BLaER1 (cell line): ENCODE measurements around the gene ISG15.
"Not testable (repeated sequence)": the region's sequence is repeated elsewhere in the genome, so short reads cannot be mapped to it uniquely, and the experiment has no call there.

Source experiments
- H3K27ac ChIP-seq: shearing (Covaris generic); formaldehyde crosslinking; 2 replicates; pipeline ENCODE4 v1.8.1; 2022
- H3K27me3 ChIP-seq: shearing (Covaris generic); formaldehyde crosslinking; 2 replicates; pipeline ENCODE4 v1.8.1; 2022
- H3K36me3 ChIP-seq: shearing (Covaris generic); formaldehyde crosslinking; 2 replicates; pipeline ENCODE4 v1.8.1; 2022
- H3K4me1 ChIP-seq: shearing (Covaris generic); formaldehyde crosslinking; 2 replicates; pipeline ENCODE4 v1.8.1; 2022
- H3K4me2 ChIP-seq: shearing (Covaris generic); formaldehyde crosslinking; 2 replicates; pipeline ENCODE4 v1.8.1; 2022
- H3K4me3 ChIP-seq: shearing (Covaris generic); formaldehyde crosslinking; 2 replicates; pipeline ENCODE4 v1.8.1; 2022
- H3K9ac ChIP-seq: shearing (Covaris generic); formaldehyde crosslinking; 2 replicates; pipeline ENCODE4 v1.8.1; 2022
- H3K9me3 ChIP-seq: shearing (Covaris generic); formaldehyde crosslinking; 2 replicates; pipeline ENCODE4 v1.8.1; 2022
- H4K20me1 ChIP-seq: shearing (Covaris generic); formaldehyde crosslinking; 2 replicates; pipeline ENCODE4 v1.8.1; 2022
- Cebpa-rat ChIP-seq: shearing (Covaris generic); IDR thresholded peaks from 2 replicates; pipeline ENCODE4 v1.8.1; 2022

Gene ISG15

DNA sequence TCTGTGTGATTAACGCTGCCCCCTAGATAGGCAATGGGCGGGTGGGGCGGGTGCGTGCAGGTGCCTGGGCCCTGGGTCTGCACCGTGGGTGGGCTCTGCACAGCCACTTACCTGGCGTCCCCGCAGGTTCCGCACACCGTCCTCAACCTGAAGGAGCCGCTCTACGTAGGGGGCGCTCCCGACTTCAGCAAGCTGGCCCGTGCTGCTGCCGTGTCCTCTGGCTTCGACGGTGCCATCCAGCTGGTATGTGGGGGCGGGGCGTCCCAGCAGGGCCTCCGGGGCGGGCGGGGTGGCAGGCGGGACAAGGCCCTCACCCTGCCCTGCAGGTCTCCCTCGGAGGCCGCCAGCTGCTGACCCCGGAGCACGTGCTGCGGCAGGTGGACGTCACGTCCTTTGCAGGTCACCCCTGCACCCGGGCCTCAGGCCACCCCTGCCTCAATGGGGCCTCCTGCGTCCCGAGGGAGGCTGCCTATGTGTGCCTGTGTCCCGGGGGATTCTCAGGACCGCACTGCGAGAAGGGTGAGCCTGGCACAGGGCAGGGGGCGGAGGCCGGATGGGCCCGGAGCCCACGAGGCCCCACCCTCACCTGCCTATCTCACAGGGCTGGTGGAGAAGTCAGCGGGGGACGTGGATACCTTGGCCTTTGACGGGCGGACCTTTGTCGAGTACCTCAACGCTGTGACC, 38.0 kb downstream of the ISG15 start:
- TF ChIP-seq Cebpa-rat = no peak
- H3K36me3 ChIP-seq = peaks cover 74% of the 10 kb centered on the region
- no peak overlapping the region for H3K27ac ChIP-seq

DNA sequence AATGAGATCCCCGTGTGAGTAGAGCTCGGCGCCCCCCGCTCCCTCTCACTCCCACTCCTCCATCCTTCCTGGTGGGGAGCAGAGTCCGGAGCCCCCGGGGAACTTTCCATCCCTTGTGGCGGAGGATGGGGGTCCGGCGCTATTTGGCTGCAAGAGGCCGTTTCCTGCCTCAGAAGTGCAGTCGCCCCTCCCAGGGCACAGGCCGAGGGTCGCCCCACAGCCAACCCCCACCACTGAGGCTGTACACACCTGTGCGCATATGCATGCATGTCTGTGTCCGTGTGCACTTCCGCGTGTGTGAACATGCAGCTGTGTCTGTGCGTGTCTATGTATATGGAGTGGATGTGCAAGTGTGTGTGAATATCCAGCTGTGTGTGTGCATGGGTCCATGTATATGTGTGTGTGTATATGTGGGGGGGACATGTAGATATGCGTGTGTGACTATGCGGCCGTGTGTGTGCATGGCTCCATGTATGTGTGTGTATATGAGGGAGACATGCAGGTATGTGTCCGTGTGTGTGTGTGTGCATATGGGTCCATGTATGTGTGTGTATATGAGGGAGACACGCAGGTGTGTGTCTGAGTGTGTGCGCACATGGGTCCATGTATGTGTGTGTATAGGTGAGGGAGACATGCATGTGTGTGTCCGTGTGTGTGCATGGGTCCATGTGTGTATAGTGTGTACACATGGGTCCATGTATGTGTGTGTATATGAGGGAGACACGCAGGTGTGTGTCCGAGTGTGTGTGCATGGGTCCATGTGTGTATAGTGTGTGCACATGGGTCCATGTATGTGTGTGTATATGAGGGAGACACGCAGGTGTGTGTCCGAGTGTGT, 38.9 kb downstream of the ISG15 start:
- H3K4me2 ChIP-seq = no peak overlapping the region
- H3K4me3 ChIP-seq = no peak overlapping the region
- H3K27me3 ChIP-seq = peaks cover 8% of the 10 kb centered on the region
- peaks cover 64% of the 10 kb centered on the region for H3K36me3 ChIP-seq
- H3K9ac ChIP-seq = no peak overlapping the region
- H4K20me1 ChIP-seq = no peaks in the 10 kb centered on the region; the same call in 1 of the 2 replicates
- no peak for TF ChIP-seq Cebpa-rat
- peaks cover 13% of the 10 kb centered on the region for H3K4me1 ChIP-seq
- H3K27ac ChIP-seq = no peak overlapping the region
- H3K9me3 ChIP-seq = no peaks in the 10 kb centered on the region

More for the DNA sequence above, 38.0 kb downstream of the ISG15 start:
- Histone ChIP-seq H3K4me2 (no peak overlapping the region; the same call in 1 of the 2 replicates), H3K9ac (no peak overlapping the region), H3K4me1 (peaks cover 8% of the 10 kb centered on the region), H3K27me3 (no peaks in the 10 kb centered on the region), H3K4me3 (no peak overlapping the region), H4K20me1 (no peaks in the 10 kb centered on the region; the same call in 1 of the 2 replicates), H3K9me3 (no peaks in the 10 kb centered on the region)

DNA sequence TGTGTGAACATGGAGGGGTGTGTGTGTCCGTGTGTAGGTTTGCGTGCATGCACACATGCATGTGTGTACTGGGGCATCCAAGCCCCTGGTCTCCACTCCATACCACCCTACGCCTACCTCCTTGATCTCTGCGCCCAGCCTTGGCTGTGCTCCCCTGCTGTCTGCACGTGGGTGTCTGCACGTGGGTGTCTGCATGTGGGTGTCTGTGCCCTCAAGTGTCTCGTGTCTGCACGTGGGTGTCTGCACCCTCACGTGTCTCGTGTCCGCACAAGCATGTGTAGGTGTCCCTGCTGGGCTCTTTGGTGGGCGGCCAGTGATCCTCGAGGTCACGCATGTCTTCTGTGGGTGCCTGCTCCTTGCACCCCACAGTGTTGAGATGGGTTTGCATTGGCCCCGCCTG, 39.7 kb downstream of the ISG15 start:
- Histone ChIP-seq H3K4me1 (peaks cover 21% of the 10 kb centered on the region), H3K4me2 (no peak overlapping the region), H3K4me3 (no peak overlapping the region), H3K36me3 (peaks cover 57% of the 10 kb centered on the region), H3K27me3 (peaks cover 16% of the 10 kb centered on the region), H3K9ac (no peak overlapping the region), H3K27ac (no peak overlapping the region), H4K20me1 (peaks cover 4% of the 10 kb centered on the region), H3K9me3 (no peaks in the 10 kb centered on the region)
- TF ChIP-seq Cebpa-rat = no peak

DNA sequence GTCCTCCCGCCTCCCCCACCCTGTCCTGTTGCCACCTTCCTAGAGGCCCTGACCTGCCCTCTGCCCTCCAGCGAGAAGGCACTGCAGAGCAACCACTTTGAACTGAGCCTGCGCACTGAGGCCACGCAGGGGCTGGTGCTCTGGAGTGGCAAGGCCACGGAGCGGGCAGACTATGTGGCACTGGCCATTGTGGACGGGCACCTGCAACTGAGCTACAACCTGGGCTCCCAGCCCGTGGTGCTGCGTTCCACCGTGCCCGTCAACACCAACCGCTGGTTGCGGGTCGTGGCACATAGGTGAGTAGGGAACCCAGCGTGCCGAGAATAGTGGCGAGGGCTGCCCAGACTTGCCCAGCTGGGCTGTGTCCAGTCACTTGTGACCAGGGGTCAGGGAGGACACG, 40.4 kb downstream of the ISG15 start:
- peaks cover 57% of the 10 kb centered on the region for H3K36me3 ChIP-seq
- H3K4me1 ChIP-seq = peaks cover 28% of the 10 kb centered on the region
- H4K20me1 ChIP-seq = peaks cover 11% of the 10 kb centered on the region

DNA sequence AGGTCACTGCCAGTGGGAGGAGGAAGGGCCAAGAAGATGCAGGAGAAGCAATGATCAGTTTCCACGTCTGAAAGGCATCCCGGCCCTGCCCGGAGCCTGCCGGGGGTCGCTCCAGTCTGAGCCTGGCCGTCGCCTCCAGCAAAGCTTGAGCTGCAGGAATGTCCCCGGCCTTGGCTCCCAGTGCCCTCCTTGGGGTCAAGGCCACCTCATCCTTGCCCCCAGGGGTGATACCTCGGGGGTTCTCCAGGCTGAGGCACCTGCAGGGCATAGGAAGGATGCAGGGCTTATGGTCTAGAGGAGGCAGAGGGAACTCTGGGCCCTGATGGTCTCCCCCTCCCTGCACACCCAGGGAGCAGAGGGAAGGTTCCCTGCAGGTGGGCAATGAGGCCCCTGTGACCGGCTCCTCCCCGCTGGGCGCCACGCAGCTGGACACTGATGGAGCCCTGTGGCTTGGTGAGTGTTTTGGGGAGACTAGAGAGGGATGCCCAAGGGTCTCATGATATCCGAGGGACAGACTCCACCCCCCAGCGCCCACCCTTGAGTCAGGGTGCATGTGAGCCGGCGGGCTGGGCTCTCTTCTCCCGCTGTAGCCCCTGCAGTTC, 40.9 kb downstream of the ISG15 start:
- H3K4me2 ChIP-seq = no peak overlapping the region
- peaks cover 13% of the 10 kb centered on the region for H4K20me1 ChIP-seq
- H3K27ac ChIP-seq = no peak overlapping the region
- peaks cover 32% of the 10 kb centered on the region for H3K4me1 ChIP-seq
- H3K4me3 ChIP-seq = no peak overlapping the region
- no peaks in the 10 kb centered on the region for H3K9me3 ChIP-seq
- H3K36me3 ChIP-seq = peaks cover 57% of the 10 kb centered on the region
- TF ChIP-seq Cebpa-rat = no peak
- no peak overlapping the region for H3K9ac ChIP-seq
- H3K27me3 ChIP-seq = peaks cover 26% of the 10 kb centered on the region

More for the DNA sequence above, 40.4 kb downstream of the ISG15 start:
- Histone ChIP-seq H3K4me2 (no peak overlapping the region), H3K27me3 (peaks cover 22% of the 10 kb centered on the region), H3K9me3 (no peaks in the 10 kb centered on the region), H3K9ac (no peak overlapping the region), H3K27ac (no peak overlapping the region), H3K4me3 (no peak overlapping the region)
- TF ChIP-seq Cebpa-rat = no peak

DNA sequence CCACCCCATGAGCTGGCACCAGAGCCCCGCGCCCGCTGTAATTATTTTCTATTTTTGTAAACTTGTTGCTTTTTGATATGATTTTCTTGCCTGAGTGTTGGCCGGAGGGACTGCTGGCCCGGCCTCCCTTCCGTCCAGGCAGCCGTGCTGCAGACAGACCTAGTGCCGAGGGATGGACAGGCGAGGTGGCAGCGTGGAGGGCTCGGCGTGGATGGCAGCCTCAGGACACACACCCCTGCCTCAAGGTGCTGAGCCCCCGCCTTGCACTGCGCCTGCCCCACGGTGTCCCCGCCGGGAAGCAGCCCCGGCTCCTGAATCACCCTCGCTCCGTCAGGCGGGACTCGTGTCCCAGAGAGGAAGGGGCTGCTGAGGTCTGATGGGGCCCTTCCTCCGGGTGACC, 41.7 kb downstream of the ISG15 start:
- H3K4me2 ChIP-seq = no peak overlapping the region
- no peak for TF ChIP-seq Cebpa-rat
- H3K9ac ChIP-seq = no peak overlapping the region
- H3K27ac ChIP-seq = no peak overlapping the region
- no peak overlapping the region for H3K4me3 ChIP-seq
- peaks cover 31% of the 10 kb centered on the region for H3K27me3 ChIP-seq
- no peaks in the 10 kb centered on the region for H3K9me3 ChIP-seq
- H4K20me1 ChIP-seq = peaks cover 13% of the 10 kb centered on the region
- peaks cover 53% of the 10 kb centered on the region for H3K36me3 ChIP-seq
- H3K4me1 ChIP-seq = peaks cover 36% of the 10 kb centered on the region

DNA sequence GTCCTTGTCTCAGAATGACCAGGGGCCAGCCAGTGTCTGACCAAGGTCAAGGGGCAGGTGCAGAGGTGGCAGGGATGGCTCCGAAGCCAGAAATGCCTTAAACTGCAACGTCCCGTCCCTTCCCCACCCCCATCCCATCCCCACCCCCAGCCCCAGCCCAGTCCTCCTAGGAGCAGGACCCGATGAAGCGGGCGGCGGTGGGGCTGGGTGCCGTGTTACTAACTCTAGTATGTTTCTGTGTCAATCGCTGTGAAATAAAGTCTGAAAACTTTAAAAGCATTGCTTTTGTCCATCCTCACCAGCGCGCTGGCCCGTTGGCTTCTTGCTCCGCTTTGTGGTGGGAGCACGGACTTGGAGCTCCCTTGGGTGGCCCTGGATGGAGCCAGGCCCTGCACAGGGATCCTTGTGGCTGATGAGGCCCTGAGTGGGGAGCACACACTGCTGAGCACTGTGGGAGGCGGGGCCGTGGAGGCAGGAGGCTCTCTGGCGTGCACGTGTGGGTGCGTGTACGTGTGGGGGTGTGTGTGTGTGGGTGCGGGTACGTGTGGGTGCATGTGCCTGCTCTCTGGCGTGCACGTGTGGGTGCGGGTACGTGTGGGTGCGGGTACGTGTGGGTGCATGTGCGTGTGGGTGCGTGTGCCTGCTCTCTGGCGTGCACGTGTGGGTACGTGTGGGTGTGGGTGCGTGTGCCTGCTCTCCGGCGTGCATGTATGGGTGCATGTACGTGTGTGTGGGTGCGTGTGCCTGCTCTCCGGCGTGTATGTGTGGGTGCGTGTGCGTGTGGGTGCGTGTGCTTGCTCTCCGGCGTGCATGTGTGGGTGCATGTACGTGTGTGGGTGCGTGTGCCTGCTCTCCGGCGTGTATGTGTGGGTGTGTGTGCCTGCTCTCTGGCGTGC, 42.8 kb downstream of the ISG15 start:
- H3K27me3 ChIP-seq = peaks cover 42% of the 10 kb centered on the region
- no peak for TF ChIP-seq Cebpa-rat

DNA sequence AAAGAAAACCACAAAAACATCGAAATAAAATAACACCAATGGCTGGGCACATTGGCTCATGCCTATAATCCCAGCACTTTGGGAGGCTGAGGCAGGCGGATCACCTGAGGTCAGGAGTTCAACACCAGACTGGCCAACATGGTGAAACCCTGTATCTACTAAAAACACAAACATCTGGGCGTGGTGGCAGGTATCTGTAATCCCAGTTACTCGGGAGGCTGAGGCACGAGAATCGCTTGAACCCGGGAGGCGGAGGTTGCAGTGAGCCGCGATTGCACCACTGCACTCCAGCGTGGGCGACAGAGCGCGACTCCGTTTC, 44.4 kb downstream of the ISG15 start:
- peak overlapping the region; percentile 92 for H3K4me2 ChIP-seq
- H3K27ac ChIP-seq, H3K9ac ChIP-seq, H3K4me3 ChIP-seq, H3K9me3 ChIP-seq: not testable (repeated sequence)
- H4K20me1 ChIP-seq = peaks cover 32% of the 10 kb centered on the region
- peak; percentile 75 for TF ChIP-seq Cebpa-rat
- H3K4me1 ChIP-seq = peaks cover 52% of the 10 kb centered on the region
- H3K27me3 ChIP-seq = peaks cover 57% of the 10 kb centered on the region
- H3K36me3 ChIP-seq = peaks cover 29% of the 10 kb centered on the region

More for the DNA sequence above, 42.8 kb downstream of the ISG15 start:
- H3K4me3 ChIP-seq = no peak overlapping the region
- H3K4me1 ChIP-seq = peaks cover 38% of the 10 kb centered on the region
- peaks cover 45% of the 10 kb centered on the region for H3K36me3 ChIP-seq
- H3K9ac ChIP-seq = no peak overlapping the region
- H4K20me1 ChIP-seq = peaks cover 24% of the 10 kb centered on the region
- no peak overlapping the region for H3K27ac ChIP-seq
- no peak overlapping the region for H3K4me2 ChIP-seq
- H3K9me3 ChIP-seq = no peaks in the 10 kb centered on the region

DNA sequence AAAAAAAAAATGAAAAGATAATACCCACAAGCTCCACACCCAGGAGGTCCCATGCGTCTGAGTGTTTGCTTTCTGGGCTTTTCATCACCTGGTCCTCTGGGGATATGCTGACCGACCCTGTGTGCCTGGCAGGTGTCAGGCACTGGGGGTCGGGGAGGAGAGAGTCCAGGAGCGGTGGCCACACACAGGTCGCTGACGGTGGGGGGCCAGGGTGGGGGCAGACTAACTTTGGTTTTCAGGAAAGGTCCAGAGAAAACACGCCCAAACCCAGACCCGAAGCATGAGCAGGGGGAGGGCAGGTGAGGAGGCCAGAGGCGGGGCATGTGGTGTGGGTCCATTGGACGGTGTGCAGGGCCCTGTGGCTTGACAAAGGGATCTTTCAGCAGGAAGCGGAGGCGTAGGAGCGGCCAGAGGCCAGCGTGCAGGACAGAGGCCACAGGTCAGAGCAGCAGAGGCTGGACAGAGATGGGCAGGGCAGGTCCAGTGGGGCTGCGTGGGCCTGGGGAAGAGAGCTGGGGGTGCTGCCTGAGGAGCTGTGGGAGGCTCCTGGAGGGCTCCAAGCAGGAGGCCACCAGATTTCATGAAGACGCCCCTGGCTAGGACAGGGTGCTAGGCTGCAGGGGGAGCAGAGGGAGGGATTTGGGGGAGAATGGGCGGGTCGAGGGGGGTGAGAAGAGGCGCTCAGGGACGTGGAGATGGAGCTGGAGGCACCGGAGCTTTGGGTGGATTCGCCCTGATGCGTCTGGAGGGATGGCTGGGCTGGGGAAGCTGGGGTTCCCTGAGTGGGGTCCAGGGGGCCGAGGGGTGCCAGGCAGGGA, 45.0 kb downstream of the ISG15 start:
- peaks cover 63% of the 10 kb centered on the region for H3K27me3 ChIP-seq

More for the DNA sequence above, 45.0 kb downstream of the ISG15 start:
- no peak for TF ChIP-seq Cebpa-rat
- Histone ChIP-seq H3K4me2 (peak overlapping the region; percentile 92), H4K20me1 (peaks cover 38% of the 10 kb centered on the region), H3K9ac (0 out of 2 replicates have a peak overlapping the region, but pooled peaks have one; percentile 11), H3K36me3 (peaks cover 23% of the 10 kb centered on the region), H3K4me1 (peaks cover 58% of the 10 kb centered on the region), H3K27ac (no peak overlapping the region; the same call in 1 of the 2 replicates), H3K9me3 (no peaks in the 10 kb centered on the region), H3K4me3 (peak overlapping the region; percentile 70)
